SK-N-SH (cell line): ENCODE results near the gene ACCS.

ENCODE experiments used
- CTCF ChIP-seq: fragments of 200-600 bp; sonication (generic); IDR thresholded peaks from 2 replicates; pipeline ENCODE4 v1.6.1; 2017; ENCODE audit warnings: antibody characterized with exemption, mild to moderate bottlenecking, moderate library complexity
- ELF1 ChIP-seq: IDR thresholded peaks from 2 replicates; pipeline ENCODE4 v1.4.0; 2012
- EZH2phosphoT487 ChIP-seq: fragments of 200-600 bp; sonication (generic); IDR thresholded peaks from 2 replicates; pipeline ENCODE4 v1.6.1; 2017; ENCODE audit warnings: low read depth, mixed run types, mild to moderate bottlenecking, antibody characterized with exemption, moderate library complexity, borderline replicate concordance
- FOXJ3 ChIP-seq: sonication (generic); formaldehyde crosslinking; IDR thresholded peaks from 2 replicates; pipeline ENCODE4 v1.5.1; 2020; ENCODE audit warnings: mild to moderate bottlenecking, missing genetic modification reagents
- NRF1 ChIP-seq: IDR thresholded peaks from 2 replicates; pipeline ENCODE4 v1.6.1; 2012; ENCODE audit warnings: low read depth, mild to moderate bottlenecking, low read length
- RFX5 ChIP-seq: IDR thresholded peaks from 2 replicates; pipeline ENCODE4 v1.6.1; 2012; ENCODE audit warnings: mild to moderate bottlenecking, improper control_type of control experiment, low read length
- SIN3A ChIP-seq: IDR thresholded peaks from 2 replicates; pipeline ENCODE4 v1.6.1; 2012; ENCODE audit warnings: low read depth, mild to moderate bottlenecking, low read length, moderate library complexity, borderline replicate concordance
- TEAD4 ChIP-seq: IDR thresholded peaks from 2 replicates; pipeline ENCODE4 v1.4.0; 2012; ENCODE audit warnings: mild to moderate bottlenecking, borderline replicate concordance; ENCODE audit not compliant: insufficient read depth

GRCh38 chr11:44068180-44068579 is 2.1 kb downstream of the ACCS start:
- TF ChIP-seq EZH2phosphoT487, result no peak
- no peak for TF ChIP-seq RFX5
- TF ChIP-seq CTCF, result no peak
- no peak for TF ChIP-seq FOXJ3
- TF ChIP-seq TEAD4, result no peak
- no peak for TF ChIP-seq SIN3A
- no peak for TF ChIP-seq NRF1
- no peak for TF ChIP-seq ELF1
